Stimulated activated CD4-positive, alpha-beta T cell treated with anti-CD3 and anti-CD28 coated beads, TNF-alpha, amount 100 ng/mL, for 4 hours (primary cell): ENCODE data around the gene MYBPH.

Source experiments
- DNase-seq, 3 experiments: peaks; one replicate each; pipeline ENCODE4 v3.0.0-alpha.2; 2020; ENCODE audit warnings: low read depth in 3 of 3

The MYBPH gene

GRCh38 chr1:203199816-203200571 is 24.4 kb upstream of the MYBPH start:
- DNase-seq: no peak

- no peak for DNase-seq
Observed at GRCh38 chr1:203199481-203199815, 23.8 kb upstream of the MYBPH start.

- no peak for DNase-seq
Observed at GRCh38 chr1:203199002-203199401, 23.4 kb upstream of the MYBPH start.

GRCh38 chr1:203197625-203198024 is 22.0 kb upstream of the MYBPH start:
- DNase-seq: no peak

GRCh38 chr1:203196371-203196770 is 20.7 kb upstream of the MYBPH start:
- DNase-seq: no peak

- DNase-seq: no peak
Observed at GRCh38 chr1:203190949-203191348, 15.3 kb upstream of the MYBPH start.

- DNase-seq: no peak
Observed at GRCh38 chr1:203189951-203190352, 14.3 kb upstream of the MYBPH start.

GRCh38 chr1:203188686-203189232 is 13.1 kb upstream of the MYBPH start:
- no peak for DNase-seq

- no peak for DNase-seq
Observed at GRCh38 chr1:203187689-203188264, 12.2 kb upstream of the MYBPH start.

- no peak for DNase-seq
Observed at GRCh38 chr1:203187304-203187685, 11.7 kb upstream of the MYBPH start.

- no peak for DNase-seq
Observed at GRCh38 chr1:203186446-203187303, 11.0 kb upstream of the MYBPH start, which contains the start of gene CHI3L1. TSS of gene CHI3L1 (minus strand) at chr1:203186704. CDS start at chr1:203186623, 81 bp downstream.

GRCh38 chr1:203186091-203186445 is 10.4 kb upstream of the MYBPH start:
- no peak for DNase-seq

GRCh38 chr1:203185585-203185984 is 10.0 kb upstream of the MYBPH start:
- no peak for DNase-seq

GRCh38 chr1:203185061-203185461 is 9.4 kb upstream of the MYBPH start:
- no peak for DNase-seq

- DNase-seq: no peak
Observed at GRCh38 chr1:203184467-203184866, 8.8 kb upstream of the MYBPH start.

- no peak for DNase-seq
Observed at GRCh38 chr1:203183828-203184227, 8.2 kb upstream of the MYBPH start.

- no peak for DNase-seq
Observed at GRCh38 chr1:203182387-203182953, 6.8 kb upstream of the MYBPH start.

- DNase-seq: no peak
Observed at GRCh38 chr1:203181586-203182386, 6.2 kb upstream of the MYBPH start.

GRCh38 chr1:203180611-203181330 is 5.1 kb upstream of the MYBPH start:
- no peak for DNase-seq

- no peak for DNase-seq
Observed at GRCh38 chr1:203179667-203180005, 4.0 kb upstream of the MYBPH start.
